ENCODE results near the gene PALM2AKAP2.

Gene PALM2AKAP2

GRCh38 chr9:109775516-109775915 is 4.5 kb upstream of the PALM2AKAP2 start:
- DNase-seq, result no peak

GRCh38 chr9:109776391-109776790 is 3.6 kb upstream of the PALM2AKAP2 start:
- no peak for DNase-seq

- DNase-seq, result no peak
Observed at GRCh38 chr9:109780453-109781033, 545 bp downstream of the PALM2AKAP2 start.

GRCh38 chr9:109781086-109781485 is 1.1 kb downstream of the PALM2AKAP2 start:
- no peak for DNase-seq

- no peak for DNase-seq
Observed at GRCh38 chr9:109781541-109782197, 1.7 kb downstream of the PALM2AKAP2 start.

- DNase-seq, result no peak
Observed at GRCh38 chr9:109787735-109788134, 7.7 kb downstream of the PALM2AKAP2 start.

- no peak for DNase-seq
Observed at GRCh38 chr9:109789556-109789955, 9.6 kb downstream of the PALM2AKAP2 start.

- no peak for DNase-seq
Observed at GRCh38 chr9:109789971-109790370, 10.0 kb downstream of the PALM2AKAP2 start.

- no peak for DNase-seq
Observed at GRCh38 chr9:109791003-109791677, 11.1 kb downstream of the PALM2AKAP2 start.

GRCh38 chr9:109791747-109792146 is 11.7 kb downstream of the PALM2AKAP2 start:
- no peak for DNase-seq

- DNase-seq, result no peak
Observed at GRCh38 chr9:109792951-109793546, 13.1 kb downstream of the PALM2AKAP2 start.

GRCh38 chr9:109793921-109794320 is 13.9 kb downstream of the PALM2AKAP2 start:
- no peak for DNase-seq

- DNase-seq, result no peak
Observed at GRCh38 chr9:109794361-109795012, 14.5 kb downstream of the PALM2AKAP2 start.

GRCh38 chr9:109795613-109796012 is 15.6 kb downstream of the PALM2AKAP2 start:
- no peak for DNase-seq

- no peak for DNase-seq
Observed at GRCh38 chr9:109796078-109796477, 16.1 kb downstream of the PALM2AKAP2 start.

- DNase-seq, result no peak
Observed at GRCh38 chr9:109797006-109797405, 17.0 kb downstream of the PALM2AKAP2 start.

- DNase-seq, result no peak
Observed at GRCh38 chr9:109797509-109797908, 17.5 kb downstream of the PALM2AKAP2 start.

- no peak for DNase-seq
Observed at GRCh38 chr9:109799141-109799540, 19.1 kb downstream of the PALM2AKAP2 start.

GRCh38 chr9:109799792-109800191 is 19.8 kb downstream of the PALM2AKAP2 start:
- no peak for DNase-seq

- DNase-seq, result no peak
Observed at GRCh38 chr9:109801484-109801883, 21.5 kb downstream of the PALM2AKAP2 start.

GRCh38 chr9:109802491-109802890 is 22.5 kb downstream of the PALM2AKAP2 start:
- DNase-seq, result no peak

GRCh38 chr9:109805050-109805449 is 25.1 kb downstream of the PALM2AKAP2 start:
- no peak for DNase-seq

GRCh38 chr9:109806506-109807115 is 26.6 kb downstream of the PALM2AKAP2 start:
- no peak for DNase-seq

Measured in activated naive CD4-positive, alpha-beta T cell (primary cell).